ENCODE data around the gene GLB1L3. TPM values are rescaled to one million over a fixed set of nuclear protein-coding genes. Genes with fewer than 3 reads are reported as not detected.
"Not testable (repeated sequence)": the region's sequence is repeated elsewhere in the genome, so short reads cannot be mapped to it uniquely, and the experiment has no call there.

The GLB1L3 gene
- total RNA-seq, 1 experiment from 2014 or later, result not detected

DNA sequence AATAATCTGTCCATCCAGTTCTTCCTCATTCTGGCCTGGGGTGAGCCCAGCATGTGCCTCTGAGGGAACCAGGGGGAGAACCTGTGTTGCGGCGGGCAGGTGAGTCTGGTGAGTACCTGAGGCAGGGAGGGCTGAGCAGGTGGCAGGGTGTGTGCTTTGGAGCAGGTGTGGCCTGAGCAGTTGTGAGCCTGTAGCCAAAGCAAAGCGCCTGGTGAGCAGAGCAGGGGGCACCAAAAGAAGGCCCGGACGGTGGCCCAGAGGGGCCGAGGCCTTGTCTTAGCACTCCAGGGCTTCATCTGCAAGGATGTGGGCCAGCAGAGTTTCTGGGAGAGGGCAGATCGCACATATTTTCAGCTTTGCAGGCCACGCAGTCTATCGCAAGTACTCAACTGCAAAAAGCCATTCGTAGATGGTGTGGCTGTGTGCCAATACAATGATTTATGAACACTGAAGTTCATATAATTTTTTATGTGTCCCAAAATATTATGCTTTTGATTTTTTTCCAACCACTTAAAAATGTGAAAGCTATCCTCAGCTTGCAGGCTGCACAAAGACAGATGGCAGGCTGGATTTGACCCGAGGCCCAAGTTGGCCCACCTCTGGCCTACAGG, 64.3 kb downstream of the GLB1L3 start:
- DNase-seq, result no peak
- H3K4me3 Mint-ChIP-seq (ENCODE audit: low read depth, unreplicated experiment), result no peak overlapping the region
- H3K27me3 Mint-ChIP-seq (ENCODE audit: unreplicated experiment), result no peaks in the 10 kb centered on the region
- no peak for TF ChIP-seq CTCF (IDR thresholded peaks at IDR 0.05; ENCODE audit: unreplicated experiment)
- H3K36me3 Mint-ChIP-seq (ENCODE audit: insufficient read depth, unreplicated experiment), result peaks cover 5% of the 10 kb centered on the region
- CTCF ChIA-PET, result no interaction called here
- intact Hi-C loops (cut with micrococcal nuclease; ENCODE audit: unreplicated experiment), result no loop called here
- no TSS peak for BruUV-seq (replicated peaks)
- H3K9me3 Mint-ChIP-seq (ENCODE audit: low read depth, unreplicated experiment), result no peaks in the 10 kb centered on the region
- peaks cover 10% of the 10 kb centered on the region for H3K4me1 Mint-ChIP-seq (ENCODE audit: low read depth, unreplicated experiment)
- no peak overlapping the region for H3K27ac Mint-ChIP-seq (ENCODE audit: unreplicated experiment)

GRCh38 chr11:134341805-134342571, 65.8 kb downstream of the GLB1L3 start:
- no peaks in the 10 kb centered on the region for H3K27me3 Mint-ChIP-seq (ENCODE audit: unreplicated experiment)
- BruUV-seq (replicated peaks), result no TSS peak
- CTCF ChIA-PET, result no interaction called here
- no peaks in the 10 kb centered on the region for H3K9me3 Mint-ChIP-seq (ENCODE audit: low read depth, unreplicated experiment)
- DNase-seq, result no peak
- no peak overlapping the region for H3K27ac Mint-ChIP-seq (ENCODE audit: unreplicated experiment)
- H3K4me3 Mint-ChIP-seq (ENCODE audit: low read depth, unreplicated experiment), result no peak overlapping the region
- peaks cover 5% of the 10 kb centered on the region for H3K36me3 Mint-ChIP-seq (ENCODE audit: insufficient read depth, unreplicated experiment)
- no peak for TF ChIP-seq CTCF (IDR thresholded peaks at IDR 0.05; ENCODE audit: unreplicated experiment)
- H3K4me1 Mint-ChIP-seq (ENCODE audit: low read depth, unreplicated experiment), result peaks cover 10% of the 10 kb centered on the region
- intact Hi-C loops (cut with micrococcal nuclease; ENCODE audit: unreplicated experiment), result no loop called here

- peaks cover 10% of the 10 kb centered on the region for H3K4me1 Mint-ChIP-seq (ENCODE audit: low read depth, unreplicated experiment)
- H3K4me3 Mint-ChIP-seq (ENCODE audit: low read depth, unreplicated experiment), result no peak overlapping the region
- BruUV-seq (replicated peaks), result no TSS peak
- no peak for TF ChIP-seq CTCF (IDR thresholded peaks at IDR 0.05; ENCODE audit: unreplicated experiment)
- CTCF ChIA-PET, result no interaction called here
- DNase-seq, result no peak
- intact Hi-C loops (cut with micrococcal nuclease; ENCODE audit: unreplicated experiment), result no loop called here
- H3K27ac Mint-ChIP-seq (ENCODE audit: unreplicated experiment), result no peak overlapping the region
- H3K9me3 Mint-ChIP-seq (ENCODE audit: low read depth, unreplicated experiment), result no peaks in the 10 kb centered on the region
- H3K36me3 Mint-ChIP-seq (ENCODE audit: insufficient read depth, unreplicated experiment), result peaks cover 5% of the 10 kb centered on the region
- no peaks in the 10 kb centered on the region for H3K27me3 Mint-ChIP-seq (ENCODE audit: unreplicated experiment)
Observed at GRCh38 chr11:134342572-134343340, 66.6 kb downstream of the GLB1L3 start.

GRCh38 chr11:134343646-134344045, 67.5 kb downstream of the GLB1L3 start:
- Mint-ChIP-seq H3K27me3 (ENCODE audit: unreplicated experiment) (no peaks in the 10 kb centered on the region), H3K4me1 (ENCODE audit: low read depth, unreplicated experiment) (peaks cover 10% of the 10 kb centered on the region), H3K9me3 (ENCODE audit: low read depth, unreplicated experiment) (no peaks in the 10 kb centered on the region), H3K4me3 (ENCODE audit: low read depth, unreplicated experiment) (no peak overlapping the region), H3K36me3 (ENCODE audit: insufficient read depth, unreplicated experiment) (peaks cover 5% of the 10 kb centered on the region), H3K27ac (ENCODE audit: unreplicated experiment) (no peak overlapping the region)
- CTCF ChIA-PET, result no interaction called here
- DNase-seq, result no peak
- BruUV-seq (replicated peaks), result no TSS peak
- intact Hi-C loops (cut with micrococcal nuclease; ENCODE audit: unreplicated experiment), result no loop called here
- no peak for TF ChIP-seq CTCF (IDR thresholded peaks at IDR 0.05; ENCODE audit: unreplicated experiment)

DNA sequence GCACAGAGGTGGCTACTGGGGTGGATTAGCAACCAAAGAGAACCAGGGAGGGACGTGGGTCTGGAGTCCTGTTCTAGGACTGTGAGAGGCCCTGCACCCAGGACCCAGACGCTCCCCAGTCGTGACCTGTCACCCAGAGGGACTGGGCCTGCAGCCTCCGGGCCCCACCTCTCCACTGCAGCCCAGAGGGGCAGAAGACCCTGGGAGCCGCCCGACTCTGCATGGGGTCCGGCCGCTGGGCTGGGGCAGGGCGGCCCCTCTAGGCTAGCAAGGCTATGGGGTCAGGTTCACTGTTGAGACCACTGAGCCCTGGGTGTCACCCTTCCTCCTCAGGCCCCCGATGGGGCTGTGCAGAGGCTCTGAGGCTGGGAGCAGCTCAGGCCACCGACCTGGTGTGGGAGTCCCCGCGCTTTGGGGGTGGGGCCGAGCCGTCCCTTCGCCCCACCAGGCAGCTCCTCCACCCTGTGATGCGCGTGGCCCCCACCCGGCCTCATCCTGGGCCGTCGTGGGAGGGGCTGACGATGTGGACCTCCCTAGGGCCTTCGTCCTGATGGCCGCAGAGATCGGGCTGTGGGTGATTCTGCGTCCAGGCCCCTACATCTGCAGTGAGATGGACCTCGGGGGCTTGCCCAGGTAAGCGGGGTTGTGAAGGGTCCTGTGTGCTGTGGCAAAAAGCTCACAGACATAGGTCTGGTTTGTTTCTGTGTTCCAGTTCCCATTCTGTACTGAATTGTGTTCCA, 68.5 kb downstream of the GLB1L3 start:
- BruUV-seq (replicated peaks); DNase-seq; intact Hi-C loops (cut with micrococcal nuclease; ENCODE audit: unreplicated experiment); H3K4me1 Mint-ChIP-seq (ENCODE audit: low read depth, unreplicated experiment); H3K9me3 Mint-ChIP-seq (ENCODE audit: low read depth, unreplicated experiment); H3K27me3 Mint-ChIP-seq (ENCODE audit: unreplicated experiment); H3K4me3 Mint-ChIP-seq (ENCODE audit: low read depth, unreplicated experiment); H3K27ac Mint-ChIP-seq (ENCODE audit: unreplicated experiment); CTCF ChIA-PET; H3K36me3 Mint-ChIP-seq (ENCODE audit: insufficient read depth, unreplicated experiment): not testable (repeated sequence)

Measured in Calu3 (cell line).